A673 (cell line): ENCODE measurements around the gene EEFSEC. TPM values are rescaled to one million over a fixed set of nuclear protein-coding genes. Genes with fewer than 3 reads are reported as not detected.
A peak's percentile ranks its signal among the peaks of the same experiment; 100 is the strongest.

ENCODE experiments used
- BruUV-seq: library from RNA; stranded (reverse); fragments of 400-500 nt; replicated peaks from 2 replicates; lab custom pipeline; 2021; lab: Mats Ljungman, UMichigan
- CTCF ChIA-PET: fragments of 300-600 bp; sonication (Branson Sonifier 250); formaldehyde crosslinking; loops from one replicate; lab custom pipeline; 2022; ENCODE audit warnings: antibody characterized with exemption; lab: Charles Lee
- POLR2A ChIA-PET: fragments of 300-600 bp; sonication (Branson Sonifier 250); formaldehyde crosslinking; loops from one replicate; lab custom pipeline; 2022; ENCODE audit warnings: antibody characterized with exemption; ENCODE audit not compliant: low non-redundant PET; lab: Charles Lee
- DNase-seq: peaks from one replicate; pipeline ENCODE4 v3.0.0-alpha.2; 2015; ENCODE audit warnings: low spot score
- H3K27ac ChIP-seq: fragments of 200-600 bp; sonication (generic); 2 replicates; pipeline ENCODE4 v1.5.1; 2016; ENCODE audit warnings: mixed run types, low read depth, mild to moderate bottlenecking, mixed read lengths, antibody characterized with exemption, low read length; ENCODE audit not compliant: poor library complexity, severe bottlenecking
- H3K27me3 ChIP-seq: fragments of 200-600 bp; sonication (generic); replicated peaks from 2 replicates; pipeline ENCODE4 v1.6.1; 2017; ENCODE audit warnings: mixed run types, low read depth, mild to moderate bottlenecking, mixed read lengths, antibody characterized with exemption, low read length; ENCODE audit not compliant: insufficient read depth, poor library complexity
- H3K36me3 ChIP-seq: fragments of 200-600 bp; sonication (generic); 2 replicates; pipeline ENCODE4 v1.6.1; 2016; ENCODE audit warnings: mixed run types, mild to moderate bottlenecking, mixed read lengths, antibody characterized with exemption, low read length; ENCODE audit not compliant: insufficient read depth, poor library complexity, severe bottlenecking
- H3K4me1 ChIP-seq: fragments of 200-600 bp; sonication (generic); 2 replicates; pipeline ENCODE4 v1.6.1; 2017; ENCODE audit warnings: mixed run types, mild to moderate bottlenecking, mixed read lengths, antibody characterized with exemption, low read length; ENCODE audit not compliant: insufficient read depth, poor library complexity, severe bottlenecking
- H3K4me3 ChIP-seq: fragments of 200-600 bp; sonication (generic); 2 replicates; pipeline ENCODE4 v1.5.1; 2016; ENCODE audit warnings: low read depth, mixed run types, mild to moderate bottlenecking, mixed read lengths, low read length; ENCODE audit not compliant: poor library complexity, severe bottlenecking
- H3K9me3 ChIP-seq: fragments of 200-600 bp; sonication (generic); 2 replicates; pipeline ENCODE4 v1.6.1; 2016; ENCODE audit warnings: mixed run types, low read depth, mild to moderate bottlenecking, mixed read lengths, antibody characterized with exemption, low read length; ENCODE audit not compliant: poor library complexity, severe bottlenecking
- CTCF ChIP-seq: fragments of 300-800, 200-600 bp; sonication (generic); conservative IDR thresholded peaks from 2 replicates; pipeline ENCODE4 v1.5.1; 2017; ENCODE audit warnings: low read depth, mild to moderate bottlenecking, antibody characterized with exemption, low read length, moderate library complexity, mixed read lengths
- EZH2 ChIP-seq: fragments of 200-600 bp; sonication (generic); IDR thresholded peaks from 2 replicates; pipeline ENCODE4 v1.6.1; 2017; ENCODE audit warnings: borderline replicate concordance, low read depth, mild to moderate bottlenecking, mixed read lengths, antibody characterized with exemption, low read length; ENCODE audit not compliant: poor library complexity, severe bottlenecking
- intact Hi-C: fragments of 100-400 bp; cut with micrococcal nuclease; formaldehyde crosslinking; loops from one replicate; pipeline ENCODE4 v1.10.0; 2022; ENCODE audit not compliant: unreplicated experiment
- total RNA-seq: library from RNA; stranded (reverse); gene quantifications from 2 replicates; pipeline ENCODE4 v1.2.3, GENCODE V29; 2021

Gene EEFSEC
- total RNA-seq, 1 experiment from 2014 or later, result 19.7 TPM

- Histone ChIP-seq H3K4me3 (no peak overlapping the region), H3K27ac (no peak overlapping the region), H3K27me3 (no peaks in the 10 kb centered on the region), H3K36me3 (no peaks in the 10 kb centered on the region), H3K4me1 (no peaks in the 10 kb centered on the region), H3K9me3 (no peaks in the 10 kb centered on the region)
- no TSS peak for BruUV-seq
- CTCF ChIA-PET, result no interaction called here
- POLR2A ChIA-PET, result no interaction called here
- DNase-seq, result no peak
- intact Hi-C loops, result no loop called here
- no peak for TF ChIP-seq CTCF
- TF ChIP-seq EZH2, result no peak
Measured at GRCh38 chr3:128395046-128395445, 241.8 kb downstream of the EEFSEC start.

- no peak for TF ChIP-seq CTCF
- TF ChIP-seq EZH2, result no peak
- Histone ChIP-seq H3K4me1 (no peaks in the 10 kb centered on the region), H3K27me3 (no peaks in the 10 kb centered on the region), H3K4me3 (no peak overlapping the region), H3K36me3 (no peaks in the 10 kb centered on the region), H3K27ac (peak overlapping the region; percentile 10), H3K9me3 (no peaks in the 10 kb centered on the region)
- DNase-seq, result no peak
- POLR2A ChIA-PET, result no interaction called here
- intact Hi-C loops, result no loop called here
- no TSS peak for BruUV-seq
- CTCF ChIA-PET, result interaction anchor here (0.6 kb wide), 1 partner anchor 28 kb away, joined by 3 read pairs; no protein-coding TSS in a partner anchor
Measured at GRCh38 chr3:128395500-128396162, 242.3 kb downstream of the EEFSEC start.

GRCh38 chr3:128397484-128397883, 244.2 kb downstream of the EEFSEC start:
- TF ChIP-seq CTCF (no peak), EZH2 (no peak)
- Histone ChIP-seq H3K4me1 (no peaks in the 10 kb centered on the region), H3K36me3 (no peaks in the 10 kb centered on the region), H3K27me3 (no peaks in the 10 kb centered on the region), H3K4me3 (no peak overlapping the region), H3K27ac (no peak overlapping the region), H3K9me3 (no peaks in the 10 kb centered on the region)
- intact Hi-C loops, result no loop called here
- no peak for DNase-seq
- no TSS peak for BruUV-seq
- CTCF ChIA-PET, result interaction anchor here (0.5 kb wide), 1 partner anchor 323 kb away, joined by 4 read pairs; no protein-coding TSS in a partner anchor
- POLR2A ChIA-PET, result no interaction called here
